IMR-90 (cell line): ENCODE results near the gene CCL2. TPM values are rescaled to one million over a fixed set of nuclear protein-coding genes. Genes with fewer than 3 reads are reported as not detected.

Source experiments
- ATAC-seq: fragments of 200-7000 bp; cut with Tn5 transposase; 2 replicates; pipeline ENCODE4 v1.9.1; 2020; ENCODE audit warnings: low read depth, mild to moderate bottlenecking, moderate library complexity
- BruUV-seq: library from RNA; stranded (reverse); fragments of 400-500 nt; replicated peaks from 2 replicates; lab custom pipeline; 2021; lab: Mats Ljungman, UMichigan
- CTCF ChIA-PET: fragments of 300-600 bp; formaldehyde crosslinking; extraction: SDS; loops from one replicate; lab custom pipeline; 2021; ENCODE audit warnings: antibody characterized with exemption; lab: Yijun Ruan, JAX
- POLR2A ChIA-PET: fragments of 300-600 bp; sonication (Branson Sonifier 250); formaldehyde crosslinking; loops from one replicate; lab custom pipeline; 2022; ENCODE audit warnings: antibody characterized with exemption; ENCODE audit not compliant: unreplicated experiment; lab: Charles Lee
- DNase-seq: peaks from one replicate; pipeline ENCODE4 v3.0.0; 2013
- H2AFZ ChIP-seq: replicated peaks from 2 replicates; pipeline ENCODE3; 2013; ENCODE audit warnings: low read length, mild to moderate bottlenecking; ENCODE audit not compliant: poor library complexity
- H2AK5ac ChIP-seq: 2 replicates; pipeline ENCODE4 v1.6.1; 2013; ENCODE audit warnings: low read depth, low read length, inconsistent platforms
- H2AK9ac ChIP-seq: replicated peaks from 2 replicates; pipeline ENCODE3; 2013; ENCODE audit warnings: mild to moderate bottlenecking, low read depth, low read length, moderate library complexity; ENCODE audit not compliant: poor library complexity
- H2BK120ac ChIP-seq: 2 replicates; pipeline ENCODE4 v1.6.1; 2013; ENCODE audit warnings: low read depth, low read length, inconsistent platforms
- H2BK15ac ChIP-seq: 3 replicates; pipeline ENCODE4 v1.6.1; 2013; ENCODE audit warnings: low read depth, low read length, inconsistent platforms
- H2BK20ac ChIP-seq: 2 replicates; pipeline ENCODE4 v1.6.1; 2013; ENCODE audit warnings: low read depth, mild to moderate bottlenecking, inconsistent platforms, low read length, moderate library complexity
- H2BK5ac ChIP-seq: 2 replicates; pipeline ENCODE4 v1.6.1; 2013; ENCODE audit warnings: mild to moderate bottlenecking, low read depth, low read length, inconsistent platforms; ENCODE audit not compliant: poor library complexity, severe bottlenecking
- H3K14ac ChIP-seq: replicated peaks from 2 replicates; pipeline ENCODE4 v1.6.1; 2013; ENCODE audit warnings: low read depth, low read length, inconsistent platforms
- H3K18ac ChIP-seq: 2 replicates; pipeline ENCODE4 v1.6.1; 2013; ENCODE audit warnings: low read depth, low read length, control low read depth
- H3K23ac ChIP-seq: 2 replicates; pipeline ENCODE4 v1.6.1; 2013; ENCODE audit warnings: low read depth, low read length, inconsistent platforms
- H3K27ac ChIP-seq: 2 replicates; pipeline ENCODE4 v1.5.1; 2013; ENCODE audit warnings: mild to moderate bottlenecking, control low read depth, low read length; ENCODE audit not compliant: insufficient read depth
- H3K27me3 ChIP-seq: 2 replicates; pipeline ENCODE4 v1.6.1; 2013; ENCODE audit warnings: low read length; ENCODE audit not compliant: control insufficient read depth, insufficient read depth
- H3K36me3 ChIP-seq: 2 replicates; pipeline ENCODE4 v1.6.1; 2013; ENCODE audit warnings: low read length, mixed read lengths; ENCODE audit not compliant: control insufficient read depth, insufficient read depth
- H3K4ac ChIP-seq: 2 replicates; pipeline ENCODE4 v1.6.1; 2013; ENCODE audit warnings: low read depth, low read length, inconsistent platforms
- H3K4me1 ChIP-seq: 2 replicates; pipeline ENCODE4 v1.6.1; 2013; ENCODE audit warnings: low read length, mixed read lengths; ENCODE audit not compliant: control insufficient read depth, insufficient read depth
- H3K4me2 ChIP-seq: 2 replicates; pipeline ENCODE4 v1.6.1; 2013; ENCODE audit warnings: low read depth, mild to moderate bottlenecking, control low read depth, low read length, moderate library complexity
- H3K4me3 ChIP-seq: 2 replicates; pipeline ENCODE4 v1.5.1; 2013; ENCODE audit warnings: low read depth, mild to moderate bottlenecking, control low read depth, low read length, moderate library complexity; ENCODE audit not compliant: insufficient read depth
- H3K56ac ChIP-seq: 2 replicates; pipeline ENCODE4 v1.6.1; 2013; ENCODE audit warnings: low read length, inconsistent platforms; ENCODE audit not compliant: insufficient read depth; ENCODE audit errors: extremely low read depth
- H3K79me1 ChIP-seq, 2 experiments: 2 replicates each; pipeline ENCODE4 v1.6.1; 2013; ENCODE audit warnings: low read length in 2 of 2, inconsistent platforms in 1 of 2, low read depth in 1 of 2
- H3K9ac ChIP-seq: 2 replicates; pipeline ENCODE4 v1.6.1; 2013; ENCODE audit warnings: low read depth, low read length, control low read depth
- H3K9me1 ChIP-seq: 2 replicates; pipeline ENCODE4 v1.6.1; 2013; ENCODE audit warnings: low read length, inconsistent platforms; ENCODE audit not compliant: insufficient read depth
- H3K9me3 ChIP-seq: 2 replicates; pipeline ENCODE4 v1.6.1; 2013; ENCODE audit warnings: low read length; ENCODE audit not compliant: control insufficient read depth, insufficient read depth
- H4K20me1 ChIP-seq: 2 replicates; pipeline ENCODE4 v1.6.1; 2013; ENCODE audit warnings: low read length, inconsistent platforms; ENCODE audit not compliant: insufficient read depth
- H4K5ac ChIP-seq: 2 replicates; pipeline ENCODE4 v1.6.1; 2013; ENCODE audit warnings: mild to moderate bottlenecking, low read depth, low read length, control low read depth
- H4K8ac ChIP-seq, 2 experiments: 2 replicates each; pipeline ENCODE4 v1.6.1; 2013; ENCODE audit warnings: low read depth in 2 of 2, low read length in 2 of 2, control low read depth in 1 of 2, inconsistent platforms in 1 of 2
- H4K91ac ChIP-seq: 2 replicates; pipeline ENCODE4 v1.6.1; 2013; ENCODE audit warnings: low read depth, low read length, inconsistent platforms; ENCODE audit not compliant: insufficient read depth
- MXI1 ChIP-seq: IDR thresholded peaks from 2 replicates; pipeline ENCODE4 v1.6.1; 2012; ENCODE audit warnings: low read depth, mild to moderate bottlenecking, low read length, moderate library complexity, borderline replicate concordance
- NFE2L2 ChIP-seq: fragments of 150-350 bp; IDR thresholded peaks from 2 replicates; pipeline ENCODE4 v1.6.1; 2016; ENCODE audit warnings: low read depth, mild to moderate bottlenecking, low read length
- WGBS, 2 experiments: methylation state at CpG; one replicate each; pipeline versions ENCODE4 v1.1.5 to v1.1.7; 2013; ENCODE audit warnings: missing lambda C conversion rate in 2 of 2; ENCODE audit not compliant: insufficient read length in 1 of 2; ENCODE audit errors: extremely low coverage in 2 of 2; 5-methylcytosine and 5-hydroxymethylcytosine counted together
- dilution Hi-C: fragments of 300-500 bp; cut with HindIII; formaldehyde crosslinking; loops from one replicate; pipeline ENCODE4 v1.14.3; 2018; ENCODE audit warnings: low sequenced_read_pairs; ENCODE audit not compliant: unreplicated experiment
- in situ Hi-C: fragments of 300-500 bp; cut with MboI; formaldehyde crosslinking; loops from 3 replicates; pipeline ENCODE4 v1.14.3; 2019; ENCODE audit warnings: low sequenced_read_pairs, inconsistent platforms, mixed read lengths
- intact Hi-C: fragments of 100-400 bp; cut with micrococcal nuclease; formaldehyde crosslinking; loops from 2 replicates; pipeline ENCODE4 v1.10.0; 2022
- polyA plus RNA-seq, 3 experiments: library from polyadenylated mRNA; depleted of rRNA; stranded (reverse); fragments of >200 nt; gene quantifications; 2 replicates each; pipeline ENCODE4 v1.2.3, GENCODE V29; 2012; ENCODE audit warnings: low replicate concordance in 1 of 3
- total RNA-seq: library from RNA; depleted of rRNA; stranded (reverse); fragments of >200 nt; gene quantifications from 2 replicates; pipeline ENCODE4 v1.2.3, GENCODE V29; 2012

Gene CCL2
- total and polyA plus RNA-seq, 2 of the 4 experiments (the other 2 are of a cell fraction): 103 to 206 TPM

- CTCF ChIA-PET: interaction anchor here (0.6 to 1.6 kb wide), 3 partner anchors 101 to 1107 kb away, joined by 3 to 4 read pairs (median 4); no protein-coding TSS in a partner anchor
- Histone ChIP-seq H3K4me1 (no peaks in the 10 kb centered on the region), H4K5ac (no peak overlapping the region), H2BK15ac (no peak overlapping the region), H3K9me3 (peaks cover 2% of the 10 kb centered on the region; the same call in 1 of the 2 replicates), H3K9me1 (no peaks in the 10 kb centered on the region; the same call in 1 of the 2 replicates), H3K36me3 (no peaks in the 10 kb centered on the region), H3K4ac (no peak overlapping the region), H4K91ac (no peak overlapping the region), H3K4me2 (no peak overlapping the region), H3K23ac (no peak overlapping the region), H3K14ac (no peak overlapping the region), H2BK120ac (no peak overlapping the region), H4K8ac (no peak overlapping the region), H2AK5ac (no peak overlapping the region), H3K56ac (no peak overlapping the region), H3K27me3 (no peaks in the 10 kb centered on the region), H2AFZ (no peak overlapping the region), H4K20me1 (no peaks in the 10 kb centered on the region), H3K18ac (no peak overlapping the region), H3K4me3 (no peak overlapping the region), H3K9ac (no peak overlapping the region), H2BK5ac (no peak overlapping the region), H3K27ac (no peak overlapping the region), H2BK20ac (no peak overlapping the region), H3K79me1 (no peaks in the 10 kb centered on the region), H2AK9ac (no peak overlapping the region)
- in situ Hi-C loops (loop anchor here (10.0 kb wide), 1 partner anchor 69 kb away; the partner anchor contains the start of gene CCL7), dilution Hi-C loops (no loop called here), intact Hi-C loops (no loop called here)
- no peak for TF ChIP-seq MXI1
- TF ChIP-seq NFE2L2: no peak
- no TSS peak for BruUV-seq
- DNase-seq: no peak
- WGBS, 2 experiments: 67% methylated on average over 1 of the region's 1 CpG; no CpG with 5 or more reads in 1 of the 2 experiments
- no peak for ATAC-seq
- POLR2A ChIA-PET: no interaction called here
These were observed 49.7 kb upstream of the CCL2 start for GRCh38 chr17:34205401-34205800.
